Measurements from ENCODE around the gene FMN1.

GRCh38 chr15:32833379-32833821 is 361.1 kb downstream of the FMN1 start:
- TF ChIP-seq POLR2A (IDR thresholded peaks at IDR 0.05; ENCODE audit: low read depth, low read length), result no peak
- TF ChIP-seq POLR2AphosphoS5 (IDR thresholded peaks at IDR 0.05; ENCODE audit: low read depth, low read length), result no peak
- no peak for TF ChIP-seq TAF1 (IDR thresholded peaks at IDR 0.05; ENCODE audit: borderline replicate concordance, low read depth, low read length)

Measured in GM12892 (cell line).